ENCODE data around the gene IFITM10. TPM values are rescaled to one million over a fixed set of nuclear protein-coding genes. Genes with fewer than 3 reads are reported as not detected.

IFITM10 gene
- total and polyA plus RNA-seq, 9 of the 15 experiments (the other 6 are each of a cell fraction or from before 2014, with no cell fraction given) = 0.08 to 0.13 (median 0.09) TPM; not detected in 6

DNA sequence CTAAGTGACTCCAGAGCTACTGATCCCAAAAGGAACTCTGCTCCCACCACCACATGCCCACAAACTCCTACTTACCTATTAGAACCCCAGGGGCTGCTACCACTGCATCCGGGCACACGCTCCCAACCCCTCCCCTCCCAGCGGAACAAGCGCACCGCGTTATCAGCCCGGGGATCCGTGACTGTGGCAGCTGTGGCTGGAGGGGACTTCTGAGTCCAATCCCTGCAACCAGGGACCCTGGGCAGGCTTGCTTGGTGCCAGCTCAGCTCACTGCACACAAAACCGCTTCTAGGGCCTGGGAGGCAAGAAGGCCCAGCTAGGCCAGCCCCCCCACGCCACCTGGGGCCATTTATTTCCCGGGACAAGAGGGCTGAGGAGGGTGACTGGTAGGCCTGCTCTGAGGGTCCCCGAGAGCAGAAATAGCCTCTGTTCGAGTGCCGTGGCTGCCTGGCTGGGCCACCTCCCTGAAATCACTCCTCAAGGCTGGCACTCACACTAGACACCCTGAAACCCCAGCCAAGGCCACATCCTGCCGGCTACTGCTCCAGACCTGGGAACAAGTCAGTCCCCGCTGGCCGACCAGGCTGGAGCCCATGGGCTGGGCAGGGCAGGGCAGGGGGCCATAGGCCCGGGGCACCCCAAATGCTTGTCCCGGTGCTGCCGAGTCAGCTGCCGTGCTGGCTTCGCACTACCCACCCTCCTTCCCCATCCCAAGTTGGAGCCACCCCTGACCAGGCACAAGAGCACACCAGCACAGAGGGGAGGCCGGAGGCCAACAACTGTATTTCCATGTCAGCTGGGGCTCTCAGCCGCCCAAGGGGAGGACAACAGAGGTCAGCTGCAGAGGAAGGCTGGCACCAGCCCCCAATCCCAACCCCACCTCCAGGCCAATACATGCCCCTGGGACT, 1.9 kb upstream of the IFITM10 start:
- ATAC-seq = peak; percentile 38; the same call in 2 of the 3 replicates
- Histone ChIP-seq H3K27ac (ENCODE audit: extremely low read depth, low read depth, low read length) (no peak overlapping the region), H3K9ac (ENCODE audit: insufficient read depth in 1 of 2, low read depth in 2 of 2, low read length in 2 of 2) (peak overlapping the region in 1 of 2 experiments; percentile 35; a peak in 1 of 4 replicates), H3K4me3 (no peak overlapping the region), H3K27me3 (ENCODE audit: control insufficient read depth in 2 of 2, insufficient read depth in 2 of 2, low read length in 2 of 2) (no peaks in the 10 kb centered on the region), H3K9me1 (ENCODE audit: control insufficient read depth, insufficient read depth, low read length) (no peaks in the 10 kb centered on the region), H3K9me3 (replicated peaks; ENCODE audit: control insufficient read depth, insufficient read depth, low read depth, low read length) (no peaks in the 10 kb centered on the region), H3K36me3 (ENCODE audit: control insufficient read depth, insufficient read depth, low read length) (peaks cover 10% of the 10 kb centered on the region; the same call in 1 of the 3 replicates), H2AFZ (ENCODE audit: low read depth, low read length) (no peak overlapping the region), H4K20me1 (replicated peaks; ENCODE audit: control insufficient read depth, insufficient read depth, low read length) (no peaks in the 10 kb centered on the region; the same call in 1 of the 2 replicates), H3K4me2 (ENCODE audit: insufficient read depth, low read length) (no peak overlapping the region), H3K79me2 (ENCODE audit: control insufficient read depth, insufficient read depth, low read length) (no peaks in the 10 kb centered on the region), H3K4me1 (replicated peaks in 1 of 2; ENCODE audit: control insufficient read depth in 2 of 2, insufficient read depth in 2 of 2, low read length in 2 of 2) (peaks cover 0 to 37% of the 10 kb centered on the region in 2 experiments; a peak in 2 of 5 replicates)
- in situ Hi-C loops (cut with MboI) (no loop called here), intact Hi-C loops (cut with micrococcal nuclease) (no loop called here)
- no TSS peak for BruUV-seq (replicated peaks)
- WGBS (ENCODE audit: insufficient coverage, low coverage, missing lambda C conversion rate) = 64% methylated on average over 19 of the region's 24 CpGs
- FAIRE-seq = no peak
- TF ChIP-seq EWSR1 (IDR thresholded peaks at IDR 0.05; ENCODE audit: borderline replicate concordance, low read depth, partially characterized antibody) (no peak), TEAD1 (CRISPR knock-in tag; IDR thresholded peaks at IDR 0.05) (no peak), ZNF134 (CRISPR knock-in tag; conservative IDR thresholded peaks at IDR 0.05) (no peak), HMG20B (CRISPR knock-in tag; IDR thresholded peaks at IDR 0.05) (no peak), POLR2G (IDR thresholded peaks at IDR 0.05; ENCODE audit: low read depth, low read length) (peak; percentile 47), BHLHE40 (IDR thresholded peaks at IDR 0.05; ENCODE audit: low read length) (no peak), XRCC3 (IDR thresholded peaks at IDR 0.05) (no peak)
- TF ChIP-seq, protein P1, sequence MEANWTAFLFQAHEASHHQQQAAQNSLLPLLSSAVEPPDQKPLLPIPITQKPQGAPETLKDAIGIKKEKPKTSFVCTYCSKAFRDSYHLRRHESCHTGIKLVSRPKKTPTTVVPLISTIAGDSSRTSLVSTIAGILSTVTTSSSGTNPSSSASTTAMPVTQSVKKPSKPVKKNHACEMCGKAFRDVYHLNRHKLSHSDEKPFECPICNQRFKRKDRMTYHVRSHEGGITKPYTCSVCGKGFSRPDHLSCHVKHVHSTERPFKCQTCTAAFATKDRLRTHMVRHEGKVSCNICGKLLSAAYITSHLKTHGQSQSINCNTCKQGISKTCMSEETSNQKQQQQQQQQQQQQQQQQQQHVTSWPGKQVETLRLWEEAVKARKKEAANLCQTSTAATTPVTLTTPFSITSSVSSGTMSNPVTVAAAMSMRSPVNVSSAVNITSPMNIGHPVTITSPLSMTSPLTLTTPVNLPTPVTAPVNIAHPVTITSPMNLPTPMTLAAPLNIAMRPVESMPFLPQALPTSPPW (CRISPR knock-in tag; IDR thresholded peaks at IDR 0.05) = peak; percentile 45; the same call in 1 of the 2 replicates
- TF ChIP-seq, protein P2, sequence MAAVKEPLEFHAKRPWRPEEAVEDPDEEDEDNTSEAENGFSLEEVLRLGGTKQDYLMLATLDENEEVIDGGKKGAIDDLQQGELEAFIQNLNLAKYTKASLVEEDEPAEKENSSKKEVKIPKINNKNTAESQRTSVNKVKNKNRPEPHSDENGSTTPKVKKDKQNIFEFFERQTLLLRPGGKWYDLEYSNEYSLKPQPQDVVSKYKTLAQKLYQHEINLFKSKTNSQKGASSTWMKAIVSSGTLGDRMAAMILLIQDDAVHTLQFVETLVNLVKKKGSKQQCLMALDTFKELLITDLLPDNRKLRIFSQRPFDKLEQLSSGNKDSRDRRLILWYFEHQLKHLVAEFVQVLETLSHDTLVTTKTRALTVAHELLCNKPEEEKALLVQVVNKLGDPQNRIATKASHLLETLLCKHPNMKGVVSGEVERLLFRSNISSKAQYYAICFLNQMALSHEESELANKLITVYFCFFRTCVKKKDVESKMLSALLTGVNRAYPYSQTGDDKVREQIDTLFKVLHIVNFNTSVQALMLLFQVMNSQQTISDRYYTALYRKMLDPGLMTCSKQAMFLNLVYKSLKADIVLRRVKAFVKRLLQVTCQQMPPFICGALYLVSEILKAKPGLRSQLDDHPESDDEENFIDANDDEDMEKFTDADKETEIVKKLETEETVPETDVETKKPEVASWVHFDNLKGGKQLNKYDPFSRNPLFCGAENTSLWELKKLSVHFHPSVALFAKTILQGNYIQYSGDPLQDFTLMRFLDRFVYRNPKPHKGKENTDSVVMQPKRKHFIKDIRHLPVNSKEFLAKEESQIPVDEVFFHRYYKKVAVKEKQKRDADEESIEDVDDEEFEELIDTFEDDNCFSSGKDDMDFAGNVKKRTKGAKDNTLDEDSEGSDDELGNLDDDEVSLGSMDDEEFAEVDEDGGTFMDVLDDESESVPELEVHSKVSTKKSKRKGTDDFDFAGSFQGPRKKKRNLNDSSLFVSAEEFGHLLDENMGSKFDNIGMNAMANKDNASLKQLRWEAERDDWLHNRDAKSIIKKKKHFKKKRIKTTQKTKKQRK (IDR thresholded peaks at IDR 0.05; ENCODE audit: borderline replicate concordance, low read depth, low read length) = no peak
- TF ChIP-seq, protein P3, sequence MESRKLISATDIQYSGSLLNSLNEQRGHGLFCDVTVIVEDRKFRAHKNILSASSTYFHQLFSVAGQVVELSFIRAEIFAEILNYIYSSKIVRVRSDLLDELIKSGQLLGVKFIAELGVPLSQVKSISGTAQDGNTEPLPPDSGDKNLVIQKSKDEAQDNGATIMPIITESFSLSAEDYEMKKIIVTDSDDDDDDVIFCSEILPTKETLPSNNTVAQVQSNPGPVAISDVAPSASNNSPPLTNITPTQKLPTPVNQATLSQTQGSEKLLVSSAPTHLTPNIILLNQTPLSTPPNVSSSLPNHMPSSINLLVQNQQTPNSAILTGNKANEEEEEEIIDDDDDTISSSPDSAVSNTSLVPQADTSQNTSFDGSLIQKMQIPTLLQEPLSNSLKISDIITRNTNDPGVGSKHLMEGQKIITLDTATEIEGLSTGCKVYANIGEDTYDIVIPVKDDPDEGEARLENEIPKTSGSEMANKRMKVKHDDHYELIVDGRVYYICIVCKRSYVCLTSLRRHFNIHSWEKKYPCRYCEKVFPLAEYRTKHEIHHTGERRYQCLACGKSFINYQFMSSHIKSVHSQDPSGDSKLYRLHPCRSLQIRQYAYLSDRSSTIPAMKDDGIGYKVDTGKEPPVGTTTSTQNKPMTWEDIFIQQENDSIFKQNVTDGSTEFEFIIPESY (CRISPR knock-in tag; IDR thresholded peaks at IDR 0.05) = peak; percentile 35; the same call in 1 of the 2 replicates
- ChIA-PET CTCF (ENCODE audit: low intra/inter-chr PET ratio) (interaction anchor here (0.9 kb wide), 1 partner anchor 43 kb away, joined by 3 read pairs; no protein-coding TSS in a partner anchor), POLR2A (no interaction called here)
- DNase-seq (ENCODE audit: extremely low read depth in 1 of 4, low spot score in 3 of 4) = peak in 1 of 4 experiments; percentile 25

Measured in K562 (cell line).